ENCODE measurements around the gene NPAS3. TPM values are rescaled to one million over a fixed set of nuclear protein-coding genes. Genes with fewer than 3 reads are reported as not detected.

The NPAS3 gene
- total and polyA plus RNA-seq, 4 donors = 0.07 to 0.09 (median 0.08) TPM; not detected in 1

DNA sequence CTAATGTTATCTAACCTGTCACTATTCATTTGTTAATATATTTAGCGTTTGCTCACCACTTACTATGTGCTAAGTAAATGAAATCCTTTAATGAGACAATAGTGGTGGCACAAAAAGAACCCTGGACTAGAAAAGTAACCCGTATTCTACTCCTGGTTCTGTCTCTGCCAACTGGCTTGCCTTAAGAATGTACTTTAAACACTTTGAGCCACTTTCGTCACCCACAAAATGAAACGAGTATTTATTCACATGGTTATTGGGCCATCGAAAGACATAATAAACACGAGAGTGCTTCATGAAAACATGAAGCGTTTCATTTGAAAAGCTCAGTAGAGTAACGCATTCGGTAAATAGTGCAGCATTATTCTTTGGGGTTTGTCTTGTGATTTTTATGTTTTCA is 757.5 kb downstream of the NPAS3 start:
- DNase-seq (ENCODE audit: low spot score) = no peak
- Histone ChIP-seq H3K4me3 (ENCODE audit: low read depth in 1 of 3, low read length in 3 of 3) (no peak overlapping the region), H3K27ac (ENCODE audit: low read depth in 1 of 2, low read length in 2 of 2) (no peak overlapping the region), H3K9me3 (ENCODE audit: control insufficient read depth in 4 of 4, low read length in 3 of 4) (no peaks in the 10 kb centered on the region), H3K4me1 (ENCODE audit: control insufficient read depth in 4 of 4, insufficient read depth in 4 of 4, low read length in 3 of 4) (no peaks in the 10 kb centered on the region), H3K27me3 (ENCODE audit: control insufficient read depth in 4 of 4, insufficient read depth in 4 of 4, low read length in 3 of 4) (no peaks in the 10 kb centered on the region), H3K36me3 (ENCODE audit: control insufficient read depth in 4 of 4, insufficient read depth in 3 of 4, low read depth in 1 of 4, low read length in 3 of 4) (no peaks in the 10 kb centered on the region), H3K9ac (ENCODE audit: low read depth in 1 of 2, low read length in 2 of 2) (no peak overlapping the region)
- WGBS = 80% methylated on average over 9 of the region's 9 CpGs
- TF ChIP-seq NR2F2 (IDR thresholded peaks at IDR 0.05) (no peak), SP1 (IDR thresholded peaks at IDR 0.05) (no peak), YY1 (IDR thresholded peaks at IDR 0.05) (no peak), GABPA (IDR thresholded peaks at IDR 0.05 in 1 of 2, conservative IDR thresholded peaks at IDR 0.05 in 1 of 2) (no peak), HNF4G (IDR thresholded peaks at IDR 0.05) (no peak), EGR1 (IDR thresholded peaks at IDR 0.05; ENCODE audit: low read depth in 2 of 2) (no peak), HNF4A (conservative IDR thresholded peaks at IDR 0.05) (no peak), FOXA2 (IDR thresholded peaks at IDR 0.05) (no peak), FOXA1 (IDR thresholded peaks at IDR 0.05) (no peak), RAD21 (IDR thresholded peaks at IDR 0.05) (no peak)
- TF ChIP-seq, protein P1, sequence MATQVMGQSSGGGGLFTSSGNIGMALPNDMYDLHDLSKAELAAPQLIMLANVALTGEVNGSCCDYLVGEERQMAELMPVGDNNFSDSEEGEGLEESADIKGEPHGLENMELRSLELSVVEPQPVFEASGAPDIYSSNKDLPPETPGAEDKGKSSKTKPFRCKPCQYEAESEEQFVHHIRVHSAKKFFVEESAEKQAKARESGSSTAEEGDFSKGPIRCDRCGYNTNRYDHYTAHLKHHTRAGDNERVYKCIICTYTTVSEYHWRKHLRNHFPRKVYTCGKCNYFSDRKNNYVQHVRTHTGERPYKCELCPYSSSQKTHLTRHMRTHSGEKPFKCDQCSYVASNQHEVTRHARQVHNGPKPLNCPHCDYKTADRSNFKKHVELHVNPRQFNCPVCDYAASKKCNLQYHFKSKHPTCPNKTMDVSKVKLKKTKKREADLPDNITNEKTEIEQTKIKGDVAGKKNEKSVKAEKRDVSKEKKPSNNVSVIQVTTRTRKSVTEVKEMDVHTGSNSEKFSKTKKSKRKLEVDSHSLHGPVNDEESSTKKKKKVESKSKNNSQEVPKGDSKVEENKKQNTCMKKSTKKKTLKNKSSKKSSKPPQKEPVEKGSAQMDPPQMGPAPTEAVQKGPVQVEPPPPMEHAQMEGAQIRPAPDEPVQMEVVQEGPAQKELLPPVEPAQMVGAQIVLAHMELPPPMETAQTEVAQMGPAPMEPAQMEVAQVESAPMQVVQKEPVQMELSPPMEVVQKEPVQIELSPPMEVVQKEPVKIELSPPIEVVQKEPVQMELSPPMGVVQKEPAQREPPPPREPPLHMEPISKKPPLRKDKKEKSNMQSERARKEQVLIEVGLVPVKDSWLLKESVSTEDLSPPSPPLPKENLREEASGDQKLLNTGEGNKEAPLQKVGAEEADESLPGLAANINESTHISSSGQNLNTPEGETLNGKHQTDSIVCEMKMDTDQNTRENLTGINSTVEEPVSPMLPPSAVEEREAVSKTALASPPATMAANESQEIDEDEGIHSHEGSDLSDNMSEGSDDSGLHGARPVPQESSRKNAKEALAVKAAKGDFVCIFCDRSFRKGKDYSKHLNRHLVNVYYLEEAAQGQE (IDR thresholded peaks at IDR 0.05) = no peak
- TF ChIP-seq, protein P2, sequence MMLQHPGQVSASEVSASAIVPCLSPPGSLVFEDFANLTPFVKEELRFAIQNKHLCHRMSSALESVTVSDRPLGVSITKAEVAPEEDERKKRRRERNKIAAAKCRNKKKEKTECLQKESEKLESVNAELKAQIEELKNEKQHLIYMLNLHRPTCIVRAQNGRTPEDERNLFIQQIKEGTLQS (IDR thresholded peaks at IDR 0.05) = no peak

DNA sequence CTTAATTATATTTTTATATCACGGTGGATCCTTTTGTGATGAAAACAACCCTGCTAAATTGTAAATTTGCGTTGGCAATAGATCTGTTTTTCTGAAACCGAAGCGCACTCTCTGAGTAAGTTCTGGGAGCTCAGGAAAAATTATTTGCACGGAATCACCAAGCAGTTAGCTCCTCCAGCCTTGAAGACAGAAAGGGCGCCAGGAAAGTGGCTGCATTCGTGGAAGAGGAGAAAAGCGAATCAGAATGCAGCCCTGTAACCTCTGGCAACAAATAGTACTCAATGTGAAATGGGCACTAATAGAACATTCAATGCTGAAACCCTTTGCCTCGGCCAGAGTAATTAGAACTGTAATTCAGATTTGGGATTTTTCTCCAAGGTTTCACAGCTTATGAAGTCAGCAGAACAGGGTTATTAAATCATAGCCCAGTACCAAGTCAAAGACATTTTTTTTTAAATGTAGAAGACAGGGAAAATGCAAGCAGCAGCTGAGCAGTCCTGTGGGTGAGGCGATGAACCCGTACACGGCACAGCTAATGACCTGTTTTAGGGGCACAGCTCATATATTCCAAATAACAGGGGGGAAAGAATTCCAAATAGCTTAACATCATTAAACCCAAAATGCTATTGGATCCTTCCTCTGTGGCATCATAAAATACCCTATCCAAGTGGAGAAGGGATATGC is 760.8 kb downstream of the NPAS3 start:
- H3K9me3 ChIP-seq (ENCODE audit: control insufficient read depth in 4 of 4, low read length in 3 of 4) = no peaks in the 10 kb centered on the region
- H3K4me3 ChIP-seq (ENCODE audit: low read depth in 1 of 3, low read length in 3 of 3) = no peak overlapping the region
- H3K27me3 ChIP-seq (ENCODE audit: control insufficient read depth in 4 of 4, insufficient read depth in 4 of 4, low read length in 3 of 4) = no peaks in the 10 kb centered on the region
- H3K9ac ChIP-seq (ENCODE audit: low read depth in 1 of 2, low read length in 2 of 2) = no peak overlapping the region
- TF ChIP-seq, protein P3, sequence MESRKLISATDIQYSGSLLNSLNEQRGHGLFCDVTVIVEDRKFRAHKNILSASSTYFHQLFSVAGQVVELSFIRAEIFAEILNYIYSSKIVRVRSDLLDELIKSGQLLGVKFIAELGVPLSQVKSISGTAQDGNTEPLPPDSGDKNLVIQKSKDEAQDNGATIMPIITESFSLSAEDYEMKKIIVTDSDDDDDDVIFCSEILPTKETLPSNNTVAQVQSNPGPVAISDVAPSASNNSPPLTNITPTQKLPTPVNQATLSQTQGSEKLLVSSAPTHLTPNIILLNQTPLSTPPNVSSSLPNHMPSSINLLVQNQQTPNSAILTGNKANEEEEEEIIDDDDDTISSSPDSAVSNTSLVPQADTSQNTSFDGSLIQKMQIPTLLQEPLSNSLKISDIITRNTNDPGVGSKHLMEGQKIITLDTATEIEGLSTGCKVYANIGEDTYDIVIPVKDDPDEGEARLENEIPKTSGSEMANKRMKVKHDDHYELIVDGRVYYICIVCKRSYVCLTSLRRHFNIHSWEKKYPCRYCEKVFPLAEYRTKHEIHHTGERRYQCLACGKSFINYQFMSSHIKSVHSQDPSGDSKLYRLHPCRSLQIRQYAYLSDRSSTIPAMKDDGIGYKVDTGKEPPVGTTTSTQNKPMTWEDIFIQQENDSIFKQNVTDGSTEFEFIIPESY (IDR thresholded peaks at IDR 0.05) = no peak
- no peak for TF ChIP-seq SP1 (IDR thresholded peaks at IDR 0.05)
- no peak overlapping the region for H3K27ac ChIP-seq (ENCODE audit: low read depth in 1 of 2, low read length in 2 of 2)
- no peaks in the 10 kb centered on the region for H3K36me3 ChIP-seq (ENCODE audit: control insufficient read depth in 4 of 4, insufficient read depth in 3 of 4, low read depth in 1 of 4, low read length in 3 of 4)
- WGBS = 83% methylated on average over 12 of the region's 12 CpGs
- no peaks in the 10 kb centered on the region for H3K4me1 ChIP-seq (ENCODE audit: control insufficient read depth in 4 of 4, insufficient read depth in 4 of 4, low read length in 3 of 4)
- DNase-seq (ENCODE audit: low spot score) = no peak

DNA sequence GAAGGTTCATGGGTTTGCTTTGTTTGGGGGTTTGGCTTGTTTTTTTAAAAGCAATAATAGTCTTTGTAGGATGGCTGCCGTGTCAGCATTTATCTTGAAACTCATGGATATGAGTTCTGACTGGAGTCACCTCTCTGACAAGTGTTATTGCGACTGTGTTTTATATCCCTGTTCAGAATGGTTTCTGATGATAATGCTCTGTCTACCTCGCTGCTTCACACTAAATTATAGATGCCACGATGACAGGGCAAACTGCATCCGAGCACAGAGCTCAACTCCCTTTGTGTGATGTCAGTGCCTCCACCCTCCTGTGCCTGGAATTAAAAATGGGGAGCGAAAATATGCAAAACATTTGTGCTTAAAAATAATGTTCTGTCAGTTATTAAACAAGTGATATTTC is 761.4 kb downstream of the NPAS3 start:
- H3K27me3 ChIP-seq (ENCODE audit: control insufficient read depth in 4 of 4, insufficient read depth in 4 of 4, low read length in 3 of 4) = no peaks in the 10 kb centered on the region

More for the DNA sequence above, 761.4 kb downstream of the NPAS3 start:
- Histone ChIP-seq H3K9me3 (ENCODE audit: control insufficient read depth in 4 of 4, low read length in 3 of 4) (no peaks in the 10 kb centered on the region), H3K4me3 (ENCODE audit: low read depth in 1 of 3, low read length in 3 of 3) (no peak overlapping the region), H3K27ac (ENCODE audit: low read depth in 1 of 2, low read length in 2 of 2) (no peak overlapping the region), H3K9ac (ENCODE audit: low read depth in 1 of 2, low read length in 2 of 2) (no peak overlapping the region), H3K36me3 (ENCODE audit: control insufficient read depth in 4 of 4, insufficient read depth in 3 of 4, low read depth in 1 of 4, low read length in 3 of 4) (no peaks in the 10 kb centered on the region), H3K4me1 (ENCODE audit: control insufficient read depth in 4 of 4, insufficient read depth in 4 of 4, low read length in 3 of 4) (no peaks in the 10 kb centered on the region)
- WGBS = 77% methylated on average over 6 of the region's 6 CpGs
- DNase-seq (ENCODE audit: low spot score) = no peak
- TF ChIP-seq SP1 (IDR thresholded peaks at IDR 0.05) (no peak), HNF4G (IDR thresholded peaks at IDR 0.05) (no peak), RAD21 (IDR thresholded peaks at IDR 0.05) (no peak)
- TF ChIP-seq, protein P4, sequence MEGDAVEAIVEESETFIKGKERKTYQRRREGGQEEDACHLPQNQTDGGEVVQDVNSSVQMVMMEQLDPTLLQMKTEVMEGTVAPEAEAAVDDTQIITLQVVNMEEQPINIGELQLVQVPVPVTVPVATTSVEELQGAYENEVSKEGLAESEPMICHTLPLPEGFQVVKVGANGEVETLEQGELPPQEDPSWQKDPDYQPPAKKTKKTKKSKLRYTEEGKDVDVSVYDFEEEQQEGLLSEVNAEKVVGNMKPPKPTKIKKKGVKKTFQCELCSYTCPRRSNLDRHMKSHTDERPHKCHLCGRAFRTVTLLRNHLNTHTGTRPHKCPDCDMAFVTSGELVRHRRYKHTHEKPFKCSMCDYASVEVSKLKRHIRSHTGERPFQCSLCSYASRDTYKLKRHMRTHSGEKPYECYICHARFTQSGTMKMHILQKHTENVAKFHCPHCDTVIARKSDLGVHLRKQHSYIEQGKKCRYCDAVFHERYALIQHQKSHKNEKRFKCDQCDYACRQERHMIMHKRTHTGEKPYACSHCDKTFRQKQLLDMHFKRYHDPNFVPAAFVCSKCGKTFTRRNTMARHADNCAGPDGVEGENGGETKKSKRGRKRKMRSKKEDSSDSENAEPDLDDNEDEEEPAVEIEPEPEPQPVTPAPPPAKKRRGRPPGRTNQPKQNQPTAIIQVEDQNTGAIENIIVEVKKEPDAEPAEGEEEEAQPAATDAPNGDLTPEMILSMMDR (IDR thresholded peaks at IDR 0.05; ENCODE audit: low read depth, low read length, missing input control) = no peak

Data from liver (tissue), 9 donors.